NT2/D1 (cell line): ENCODE data around the gene CYP27A1.

Experiments
- SUZ12 ChIP-seq: IDR thresholded peaks from 2 replicates; pipeline ENCODE4 v1.6.1; 2011; ENCODE audit not compliant: insufficient read length, insufficient read depth; ENCODE audit errors: extremely low read depth
- YY1 ChIP-seq: IDR thresholded peaks from 2 replicates; pipeline ENCODE4 v1.6.1; 2011; ENCODE audit not compliant: insufficient read length, insufficient read depth

DNA sequence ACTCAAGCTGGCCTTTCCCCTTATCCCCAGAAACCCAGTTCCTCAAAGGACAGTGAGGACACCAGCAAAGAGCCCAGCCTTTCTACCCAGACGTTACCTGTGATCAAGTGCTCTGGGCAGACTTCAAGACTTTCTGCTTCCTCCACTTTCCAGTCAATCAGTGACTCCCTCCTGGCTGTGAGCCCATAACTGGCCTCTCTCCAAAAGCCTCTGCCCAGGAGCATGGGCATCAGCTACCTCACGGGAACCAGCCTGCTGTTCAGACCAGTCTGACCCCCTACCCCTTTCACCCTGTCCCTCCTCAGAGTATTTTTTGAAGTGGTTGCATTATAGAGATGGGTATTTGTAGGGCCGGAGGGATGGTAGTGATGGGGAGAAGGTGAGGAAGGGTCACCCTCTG is 27.7 kb upstream of the CYP27A1 start:
- TF ChIP-seq YY1 = no peak
- TF ChIP-seq SUZ12 = no peak
